Stimulated activated CD4-positive, alpha-beta T cell treated with anti-CD3 and anti-CD28 coated beads, Interleukin-4, amount 100 ng/mL, for 1 hour (primary cell): ENCODE results near the gene NRXN3.

Experiments
- DNase-seq: peaks from one replicate; pipeline ENCODE4 v3.0.0-alpha.2; 2020

Gene NRXN3

GRCh38 chr14:79037593-79037992 is 867.4 kb downstream of the NRXN3 start:
- DNase-seq, result no peak

- DNase-seq, result no peak
Observed at GRCh38 chr14:79040790-79041189, 870.6 kb downstream of the NRXN3 start.

GRCh38 chr14:79043194-79043889 is 873.2 kb downstream of the NRXN3 start:
- DNase-seq, result no peak

- no peak for DNase-seq
Observed at GRCh38 chr14:79044894-79045624, 874.9 kb downstream of the NRXN3 start.

- DNase-seq, result no peak
Observed at GRCh38 chr14:79050787-79051727, 880.9 kb downstream of the NRXN3 start.

- DNase-seq, result no peak
Observed at GRCh38 chr14:79051742-79052141, 881.6 kb downstream of the NRXN3 start.

- DNase-seq, result no peak
Observed at GRCh38 chr14:79056879-79057278, 886.7 kb downstream of the NRXN3 start.

- no peak for DNase-seq
Observed at GRCh38 chr14:79057333-79057732, 887.2 kb downstream of the NRXN3 start.

GRCh38 chr14:79062226-79062625 is 892.1 kb downstream of the NRXN3 start:
- DNase-seq, result no peak

- DNase-seq, result no peak
Observed at GRCh38 chr14:79064214-79064613, 894.0 kb downstream of the NRXN3 start.

GRCh38 chr14:79074510-79074909 is 904.3 kb downstream of the NRXN3 start:
- DNase-seq, result no peak

- DNase-seq, result no peak
Observed at GRCh38 chr14:79076428-79076827, 906.3 kb downstream of the NRXN3 start.

- no peak for DNase-seq
Observed at GRCh38 chr14:79077096-79077495, 906.9 kb downstream of the NRXN3 start.

- DNase-seq, result no peak
Observed at GRCh38 chr14:79080040-79080439, 909.9 kb downstream of the NRXN3 start.

GRCh38 chr14:79082883-79083282 is 912.7 kb downstream of the NRXN3 start:
- DNase-seq, result no peak

- no peak for DNase-seq
Observed at GRCh38 chr14:79083356-79083755, 913.2 kb downstream of the NRXN3 start.

GRCh38 chr14:79084861-79085260 is 914.7 kb downstream of the NRXN3 start:
- no peak for DNase-seq

GRCh38 chr14:79089576-79089975 is 919.4 kb downstream of the NRXN3 start:
- DNase-seq, result no peak

- DNase-seq, result no peak
Observed at GRCh38 chr14:79090641-79091180, 920.5 kb downstream of the NRXN3 start.

GRCh38 chr14:79091381-79091963 is 921.3 kb downstream of the NRXN3 start:
- DNase-seq, result no peak

- no peak for DNase-seq
Observed at GRCh38 chr14:79093531-79093930, 923.4 kb downstream of the NRXN3 start.

- DNase-seq, result no peak
Observed at GRCh38 chr14:79094951-79095350, 924.8 kb downstream of the NRXN3 start.

GRCh38 chr14:79096811-79097210 is 926.6 kb downstream of the NRXN3 start:
- DNase-seq, result no peak
